ENCODE measurements around the gene LAMC3. TPM values are rescaled to one million over a fixed set of nuclear protein-coding genes. Genes with fewer than 3 reads are reported as not detected.

LAMC3 gene
- total RNA-seq, 1 donor from 2014 or later, result not detected

DNA sequence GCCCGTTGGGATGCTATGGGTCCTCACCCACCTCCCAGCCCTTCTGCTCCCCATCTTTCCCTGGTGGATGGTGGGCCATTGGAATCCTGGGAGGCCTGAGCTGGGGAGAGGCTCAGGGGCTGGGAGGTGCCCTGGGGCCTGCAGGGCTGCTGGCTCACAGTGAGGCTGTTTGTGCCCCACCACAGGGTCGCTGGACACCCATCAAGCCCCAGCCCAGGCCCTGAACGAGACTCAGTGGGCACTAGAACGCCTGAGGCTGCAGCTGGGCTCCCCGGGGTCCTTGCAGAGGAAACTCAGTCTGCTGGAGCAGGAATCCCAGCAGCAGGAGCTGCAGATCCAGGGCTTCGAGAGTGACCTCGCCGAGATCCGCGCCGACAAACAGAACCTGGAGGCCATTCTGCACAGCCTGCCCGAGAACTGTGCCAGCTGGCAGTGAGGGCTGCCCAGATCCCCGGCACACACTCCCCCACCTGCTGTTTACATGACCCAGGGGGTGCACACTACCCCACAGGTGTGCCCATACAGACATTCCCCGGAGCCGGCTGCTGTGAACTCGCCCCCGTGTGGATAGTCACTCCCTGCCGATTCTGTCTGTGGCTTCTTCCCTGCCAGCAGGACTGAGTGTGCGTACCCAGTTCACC lies 82.5 kb downstream of the LAMC3 start:
- Histone ChIP-seq H3K4me3 (no peak overlapping the region), H3F3A (ENCODE audit: low read depth) (peaks cover 15% of the 10 kb centered on the region), H3K9me3 (ENCODE audit: low read depth) (no peaks in the 10 kb centered on the region), H3K27ac (no peak overlapping the region), H3K4me1 (no peaks in the 10 kb centered on the region), H3K79me2 (ENCODE audit: low read depth) (no peaks in the 10 kb centered on the region), H3K9ac (no peak overlapping the region), H2AFZ (replicated peaks) (no peak overlapping the region), H3K4me2 (no peak overlapping the region), H4K20me1 (ENCODE audit: low read depth) (no peaks in the 10 kb centered on the region), H3K27me3 (no peaks in the 10 kb centered on the region), H3K36me3 (no peaks in the 10 kb centered on the region)
- Mint-ChIP-seq H3K36me3 (no peaks in the 10 kb centered on the region), H3K4me3 (no peak overlapping the region), H3K27me3 (ENCODE audit: insufficient read depth, low read depth) (peaks cover 14% of the 10 kb centered on the region), H3K4me1 (peaks cover 14% of the 10 kb centered on the region), H3K9me3 (no peaks in the 10 kb centered on the region), H3K27ac (peak overlapping the region; percentile 66)
- no peak for DNase-seq (ENCODE audit: low spot score)
- TF ChIP-seq EZH2 (IDR thresholded peaks at IDR 0.05) (no peak), EZH2phosphoT487 (IDR thresholded peaks at IDR 0.05) (no peak)
- TF ChIP-seq, protein P1, sequence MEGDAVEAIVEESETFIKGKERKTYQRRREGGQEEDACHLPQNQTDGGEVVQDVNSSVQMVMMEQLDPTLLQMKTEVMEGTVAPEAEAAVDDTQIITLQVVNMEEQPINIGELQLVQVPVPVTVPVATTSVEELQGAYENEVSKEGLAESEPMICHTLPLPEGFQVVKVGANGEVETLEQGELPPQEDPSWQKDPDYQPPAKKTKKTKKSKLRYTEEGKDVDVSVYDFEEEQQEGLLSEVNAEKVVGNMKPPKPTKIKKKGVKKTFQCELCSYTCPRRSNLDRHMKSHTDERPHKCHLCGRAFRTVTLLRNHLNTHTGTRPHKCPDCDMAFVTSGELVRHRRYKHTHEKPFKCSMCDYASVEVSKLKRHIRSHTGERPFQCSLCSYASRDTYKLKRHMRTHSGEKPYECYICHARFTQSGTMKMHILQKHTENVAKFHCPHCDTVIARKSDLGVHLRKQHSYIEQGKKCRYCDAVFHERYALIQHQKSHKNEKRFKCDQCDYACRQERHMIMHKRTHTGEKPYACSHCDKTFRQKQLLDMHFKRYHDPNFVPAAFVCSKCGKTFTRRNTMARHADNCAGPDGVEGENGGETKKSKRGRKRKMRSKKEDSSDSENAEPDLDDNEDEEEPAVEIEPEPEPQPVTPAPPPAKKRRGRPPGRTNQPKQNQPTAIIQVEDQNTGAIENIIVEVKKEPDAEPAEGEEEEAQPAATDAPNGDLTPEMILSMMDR (IDR thresholded peaks at IDR 0.05), result no peak

DNA sequence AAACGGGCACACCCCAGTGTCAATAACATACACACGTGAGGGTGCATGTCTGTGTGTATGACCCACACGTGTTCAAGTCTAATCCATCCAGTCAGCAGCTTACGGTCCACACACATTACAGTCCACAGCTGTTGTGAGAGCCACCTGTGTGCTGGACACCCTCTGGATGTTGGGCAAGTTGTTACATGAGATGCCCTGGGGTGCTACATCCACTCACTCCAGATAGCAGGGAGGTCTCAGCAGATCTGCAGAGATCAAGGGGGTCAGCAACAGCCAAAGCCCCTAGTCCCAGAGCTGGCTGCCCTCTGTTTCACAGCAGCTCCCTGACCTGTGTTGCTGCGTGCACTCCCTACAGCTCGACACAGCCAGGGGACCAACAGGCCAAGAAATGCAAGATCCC lies 83.1 kb downstream of the LAMC3 start:
- no peak overlapping the region for H3K27ac ChIP-seq

DNA sequence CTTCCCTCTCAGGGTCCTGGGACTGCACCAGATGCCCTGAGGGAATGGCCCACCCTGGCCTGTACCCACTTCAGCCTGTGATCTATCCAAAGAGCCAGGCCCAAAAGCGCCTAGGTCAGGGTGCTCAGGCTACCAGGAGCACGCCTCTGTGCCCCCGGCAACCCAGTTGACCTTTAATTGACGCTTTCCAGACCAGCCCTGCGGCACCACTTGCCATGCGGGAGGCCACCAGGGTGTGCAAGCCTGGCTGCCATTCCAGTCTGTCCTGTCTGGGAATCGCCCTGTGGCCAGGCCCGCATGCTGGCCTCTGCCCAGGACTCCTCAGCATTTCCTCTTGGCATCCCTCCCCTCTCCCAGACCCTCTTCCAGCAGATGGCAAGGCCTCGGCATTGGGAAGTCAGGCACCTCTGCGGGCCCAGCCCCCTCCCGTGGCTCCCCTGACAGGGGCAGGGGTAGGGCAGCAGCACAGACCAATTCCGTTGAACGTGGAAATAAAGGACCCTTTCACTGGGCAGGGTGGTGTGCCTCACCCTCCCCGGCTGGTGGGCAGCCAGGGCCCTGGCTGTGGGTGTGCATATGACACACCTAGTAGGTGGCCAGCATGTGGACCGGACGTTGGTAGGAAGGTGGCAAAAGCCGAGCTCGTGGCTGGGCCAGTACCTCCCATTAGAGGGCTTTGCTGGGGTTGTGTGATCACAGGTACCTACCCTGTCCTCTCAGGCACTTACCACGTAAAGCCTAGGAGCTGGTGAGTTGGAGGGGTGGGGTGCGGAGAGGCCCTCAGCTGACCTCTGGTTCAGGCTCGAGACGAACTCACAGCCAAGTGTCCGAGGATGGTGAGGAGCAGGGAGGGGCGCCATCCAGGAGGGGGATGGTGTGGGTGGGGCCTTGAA lies 83.8 kb downstream of the LAMC3 start:
- H4K20me1 ChIP-seq (ENCODE audit: low read depth), result peaks cover 8% of the 10 kb centered on the region
- TF ChIP-seq, protein P1 (IDR thresholded peaks at IDR 0.05), result no peak
- TF ChIP-seq EZH2phosphoT487 (IDR thresholded peaks at IDR 0.05) (no peak), EZH2 (IDR thresholded peaks at IDR 0.05) (no peak)
- peaks cover 29% of the 10 kb centered on the region for H3F3A ChIP-seq (ENCODE audit: low read depth)
- peaks cover 14% of the 10 kb centered on the region for H3K27me3 Mint-ChIP-seq (ENCODE audit: insufficient read depth, low read depth)
- no peak for DNase-seq (ENCODE audit: low spot score)
- no peak overlapping the region for H3K9ac ChIP-seq
- H3K4me1 ChIP-seq, result peaks cover 5% of the 10 kb centered on the region
- H3K9me3 ChIP-seq (ENCODE audit: low read depth), result no peaks in the 10 kb centered on the region
- H3K4me3 ChIP-seq, result no peak overlapping the region
- H3K4me2 ChIP-seq, result no peak overlapping the region
- H3K4me3 Mint-ChIP-seq, result no peak overlapping the region
- H3K27ac Mint-ChIP-seq, result no peak overlapping the region
- H3K4me1 Mint-ChIP-seq, result peaks cover 20% of the 10 kb centered on the region
- H3K9me3 Mint-ChIP-seq, result no peaks in the 10 kb centered on the region
- no peak overlapping the region for H3K27ac ChIP-seq
- peaks cover 9% of the 10 kb centered on the region for H3K79me2 ChIP-seq (ENCODE audit: low read depth)
- H3K27me3 ChIP-seq, result no peaks in the 10 kb centered on the region
- no peak overlapping the region for H2AFZ ChIP-seq (replicated peaks)
- H3K36me3 Mint-ChIP-seq, result no peaks in the 10 kb centered on the region
- H3K36me3 ChIP-seq, result no peaks in the 10 kb centered on the region

More for the DNA sequence above, 83.1 kb downstream of the LAMC3 start:
- Histone ChIP-seq H3K79me2 (ENCODE audit: low read depth) (peaks cover 1% of the 10 kb centered on the region), H3K36me3 (no peaks in the 10 kb centered on the region), H3K4me1 (no peaks in the 10 kb centered on the region), H3K9ac (no peak overlapping the region), H2AFZ (replicated peaks) (no peak overlapping the region), H4K20me1 (ENCODE audit: low read depth) (peaks cover under 1% of the 10 kb centered on the region), H3K27me3 (no peaks in the 10 kb centered on the region), H3K4me3 (no peak overlapping the region), H3K9me3 (ENCODE audit: low read depth) (no peaks in the 10 kb centered on the region), H3F3A (ENCODE audit: low read depth) (peaks cover 21% of the 10 kb centered on the region), H3K4me2 (no peak overlapping the region)
- no peak overlapping the region for H3K4me3 Mint-ChIP-seq
- no peaks in the 10 kb centered on the region for H3K36me3 Mint-ChIP-seq
- H3K27ac Mint-ChIP-seq, result peak overlapping the region; percentile 66
- no peak for DNase-seq (ENCODE audit: low spot score)
- peaks cover 14% of the 10 kb centered on the region for H3K27me3 Mint-ChIP-seq (ENCODE audit: insufficient read depth, low read depth)
- H3K9me3 Mint-ChIP-seq, result no peaks in the 10 kb centered on the region
- peaks cover 14% of the 10 kb centered on the region for H3K4me1 Mint-ChIP-seq
- TF ChIP-seq EZH2phosphoT487 (IDR thresholded peaks at IDR 0.05) (no peak), EZH2 (IDR thresholded peaks at IDR 0.05) (no peak)
- TF ChIP-seq, protein P1 (IDR thresholded peaks at IDR 0.05), result no peak

Data from neural progenitor cell (in vitro differentiated cells).